ENCODE results near the gene RTL3. TPM values are rescaled to one million over a fixed set of nuclear protein-coding genes. Genes with fewer than 3 reads are reported as not detected.
"Not testable (repeated sequence)": the region's sequence is repeated elsewhere in the genome, so short reads cannot be mapped to it uniquely, and the experiment has no call there.

The RTL3 gene
- total RNA-seq, 1 experiment from 2014 or later: not detected

DNA sequence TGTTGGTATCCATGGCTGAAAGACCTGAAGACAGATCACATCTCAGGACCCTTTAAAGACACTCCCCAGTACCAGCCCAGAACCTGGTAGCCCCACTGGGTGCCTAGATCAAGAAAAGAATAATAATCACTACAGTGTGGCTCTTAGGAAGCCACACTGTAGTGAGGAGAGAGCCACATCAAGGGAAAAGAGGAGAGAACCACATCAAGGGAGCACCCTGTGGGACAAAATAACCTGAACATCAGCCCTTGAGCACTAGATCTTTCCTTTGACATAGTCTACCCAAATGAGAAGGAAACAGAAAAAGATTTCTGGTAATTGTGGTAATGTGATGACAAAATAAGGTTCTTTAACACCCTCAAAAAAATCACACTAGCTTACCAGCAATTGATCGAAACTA, 15.3 kb downstream of the RTL3 start:
- H3K27me3 ChIP-seq (replicated peaks; ENCODE audit: control insufficient read depth, insufficient read depth, low read length): no peaks in the 10 kb centered on the region
- POLR2A ChIA-PET: no interaction called here
- no peaks in the 10 kb centered on the region for H3K36me3 Mint-ChIP-seq (ENCODE audit: insufficient read depth, unreplicated experiment)
- no peaks in the 10 kb centered on the region for H3K4me1 ChIP-seq
- no peaks in the 10 kb centered on the region for H3K27me3 Mint-ChIP-seq (ENCODE audit: insufficient read depth, unreplicated experiment)
- DNase-seq: no peak
- no peaks in the 10 kb centered on the region for H3K4me1 Mint-ChIP-seq (ENCODE audit: low read depth, unreplicated experiment)
- no peak overlapping the region for H3K4me3 ChIP-seq (ENCODE audit: low read depth, low read length)
- TF ChIP-seq CTCF (IDR thresholded peaks at IDR 0.05; ENCODE audit: insufficient read depth in 1 of 2, low read depth in 1 of 2, low read length in 1 of 2, severe bottlenecking in 1 of 2, unreplicated experiment in 1 of 2): no peak
- intact Hi-C loops (cut with micrococcal nuclease; ENCODE audit: unreplicated experiment): no loop called here
- H3K4me3 Mint-ChIP-seq (ENCODE audit: unreplicated experiment): no peak overlapping the region
- no peak overlapping the region for H3K27ac Mint-ChIP-seq (ENCODE audit: unreplicated experiment)
- H3K36me3 ChIP-seq (ENCODE audit: control insufficient read depth, insufficient read depth, low read length): no peaks in the 10 kb centered on the region
- H3K9me3 Mint-ChIP-seq (ENCODE audit: unreplicated experiment): peaks cover 10% of the 10 kb centered on the region
- BruUV-seq (replicated peaks): no TSS peak
- no peaks in the 10 kb centered on the region for H3K9me3 ChIP-seq
- CTCF ChIA-PET: no interaction called here

- BruUV-seq (replicated peaks): no TSS peak
- no peak for TF ChIP-seq CTCF (IDR thresholded peaks at IDR 0.05; ENCODE audit: insufficient read depth in 1 of 2, low read depth in 1 of 2, low read length in 1 of 2, severe bottlenecking in 1 of 2, unreplicated experiment in 1 of 2)
- Histone ChIP-seq H3K4me3 (ENCODE audit: low read depth, low read length) (no peak overlapping the region), H3K36me3 (ENCODE audit: control insufficient read depth, insufficient read depth, low read length) (no peaks in the 10 kb centered on the region), H3K4me1 (no peaks in the 10 kb centered on the region), H3K9me3 (no peaks in the 10 kb centered on the region), H3K27me3 (replicated peaks; ENCODE audit: control insufficient read depth, insufficient read depth, low read length) (no peaks in the 10 kb centered on the region)
- H3K4me1 Mint-ChIP-seq (ENCODE audit: low read depth, unreplicated experiment): no peaks in the 10 kb centered on the region
- no peak overlapping the region for H3K4me3 Mint-ChIP-seq (ENCODE audit: unreplicated experiment)
- CTCF ChIA-PET: no interaction called here
- H3K27ac Mint-ChIP-seq (ENCODE audit: unreplicated experiment): no peak overlapping the region
- no peak for DNase-seq
- peaks cover 10% of the 10 kb centered on the region for H3K9me3 Mint-ChIP-seq (ENCODE audit: unreplicated experiment)
- intact Hi-C loops (cut with micrococcal nuclease; ENCODE audit: unreplicated experiment): no loop called here
- H3K36me3 Mint-ChIP-seq (ENCODE audit: insufficient read depth, unreplicated experiment): no peaks in the 10 kb centered on the region
- POLR2A ChIA-PET: no interaction called here
- no peaks in the 10 kb centered on the region for H3K27me3 Mint-ChIP-seq (ENCODE audit: insufficient read depth, unreplicated experiment)
These were observed 16.0 kb downstream of the RTL3 start for GRCh38 chrX:78643096-78643495.

DNA sequence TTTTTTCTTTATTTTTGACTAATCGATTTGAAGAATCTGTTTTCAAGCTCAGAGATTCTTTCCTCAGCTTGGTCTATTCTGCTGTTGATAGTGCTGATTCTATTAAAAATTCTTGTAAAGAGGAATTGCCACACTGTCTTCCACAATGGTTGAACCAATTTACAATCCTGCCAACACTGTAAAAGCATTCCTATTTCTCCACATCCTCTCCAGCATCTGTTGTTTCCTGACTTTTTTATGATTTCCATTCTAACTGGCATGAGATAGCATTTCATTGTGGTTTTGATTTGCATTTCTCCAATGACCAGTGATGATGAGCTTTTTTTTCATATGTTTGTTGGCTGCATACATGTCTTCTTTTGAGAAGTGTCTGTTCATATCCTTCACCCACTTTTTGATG, 23.0 kb downstream of the RTL3 start:
- H3K9me3 ChIP-seq; H3K36me3 Mint-ChIP-seq (ENCODE audit: insufficient read depth, unreplicated experiment); POLR2A ChIA-PET; H3K27me3 ChIP-seq (replicated peaks; ENCODE audit: control insufficient read depth, insufficient read depth, low read length); H3K4me1 Mint-ChIP-seq (ENCODE audit: low read depth, unreplicated experiment); H3K4me3 Mint-ChIP-seq (ENCODE audit: unreplicated experiment); H3K36me3 ChIP-seq (ENCODE audit: control insufficient read depth, insufficient read depth, low read length); H3K27ac Mint-ChIP-seq (ENCODE audit: unreplicated experiment); H3K4me3 ChIP-seq (ENCODE audit: low read depth, low read length); BruUV-seq (replicated peaks); H3K4me1 ChIP-seq; H3K9me3 Mint-ChIP-seq (ENCODE audit: unreplicated experiment); intact Hi-C loops (cut with micrococcal nuclease; ENCODE audit: unreplicated experiment); DNase-seq; H3K27me3 Mint-ChIP-seq (ENCODE audit: insufficient read depth, unreplicated experiment): not testable (repeated sequence)
- CTCF ChIA-PET: interaction anchor here (0.6 kb wide), 1 partner anchor 381 kb away, joined by 3 read pairs; no protein-coding TSS in a partner anchor

All from Caco-2 (cell line).